HFF-Myc (cell line): ENCODE results near the gene STRA8.

Experiments
- DNase-seq: peaks from one replicate; pipeline ENCODE4 v3.0.0-alpha.2; 2011; ENCODE audit warnings: low read depth; ENCODE audit errors: extremely low read depth
- H3K4me3 ChIP-seq: replicated peaks from 2 replicates; pipeline ENCODE4 v1.5.1; 2011; ENCODE audit warnings: low read depth, mild to moderate bottlenecking, control low read depth, low read length
- CTCF ChIP-seq: IDR thresholded peaks from 2 replicates; pipeline ENCODE4 v1.5.1; 2012; ENCODE audit warnings: mild to moderate bottlenecking, low read depth, low read length, control low read depth; ENCODE audit errors: missing control alignments

Gene STRA8

DNA sequence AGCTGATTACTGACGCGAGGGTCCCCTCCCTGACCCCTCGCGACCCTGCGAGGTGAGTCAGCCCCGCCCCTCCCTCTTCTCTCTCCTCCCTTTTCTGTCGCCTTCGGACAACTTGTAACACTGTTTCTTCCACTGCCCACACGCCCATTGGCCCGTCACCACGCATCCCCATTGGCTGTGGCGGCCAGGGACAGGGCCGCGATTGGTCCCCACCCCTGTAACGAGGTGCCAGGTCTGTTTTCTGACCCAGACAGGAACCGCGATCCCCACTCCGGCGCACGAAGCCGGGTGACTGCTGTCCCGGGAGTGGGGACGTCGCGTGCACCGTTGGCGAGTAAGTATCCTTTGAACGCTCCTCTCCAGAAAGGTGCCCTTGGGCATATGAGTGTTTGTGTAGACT lies at the start of gene STRA8:
STRA8 (plus strand) TSS at position 269 of the 400 bp plus-strand sequence. CDS start 6,687 bp downstream, outside the sequence.
- H3K4me3 ChIP-seq: no peak within 1 kb of the TSS
- no peak for DNase-seq
- no peak for TF ChIP-seq CTCF

- no peak for DNase-seq
- TF ChIP-seq CTCF: no peak
- no peak overlapping the region for H3K4me3 ChIP-seq
Measured at GRCh38 chr7:135184254-135184841, 49.3 kb upstream of the STRA8 start.

DNA sequence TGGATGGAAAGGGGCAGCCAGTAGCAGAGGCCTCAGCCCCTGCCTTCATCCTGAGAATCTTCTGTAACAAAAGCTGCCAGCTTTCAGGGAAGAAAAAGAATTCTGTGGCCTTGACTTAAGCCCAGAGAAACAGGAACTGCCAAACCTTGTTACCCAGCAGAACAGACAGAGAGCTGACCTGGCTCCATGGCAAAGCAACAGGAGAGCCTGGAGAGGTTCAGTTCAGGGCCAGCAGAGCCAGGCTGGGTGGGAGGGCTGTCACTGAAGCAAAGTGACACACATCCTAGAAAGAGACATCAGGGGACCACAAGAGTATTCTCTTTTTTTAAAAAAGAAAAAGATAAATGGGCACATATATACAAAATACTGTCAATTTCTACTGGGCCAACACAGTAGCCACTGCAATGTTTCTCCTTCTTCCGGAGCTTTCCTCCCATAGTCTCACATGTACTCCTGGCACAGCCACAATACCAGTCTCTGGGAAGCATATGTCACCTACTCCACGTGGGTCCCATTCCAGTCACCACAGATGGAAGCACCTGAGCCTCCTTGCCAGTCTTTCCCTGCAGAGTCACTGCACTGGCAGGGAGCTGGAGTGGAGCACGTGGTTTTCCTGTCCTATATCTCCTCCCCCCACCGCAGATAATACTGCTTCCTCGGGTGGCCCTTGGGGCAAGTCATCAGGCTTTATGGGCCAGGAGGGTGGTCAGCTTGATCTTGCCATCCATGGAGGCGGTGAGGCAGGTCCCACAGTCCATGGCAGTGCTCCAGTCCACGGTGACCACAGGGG lies 48.0 kb upstream of the STRA8 start:
- TF ChIP-seq CTCF: no peak
- no peak overlapping the region for H3K4me3 ChIP-seq
- no peak for DNase-seq

DNA sequence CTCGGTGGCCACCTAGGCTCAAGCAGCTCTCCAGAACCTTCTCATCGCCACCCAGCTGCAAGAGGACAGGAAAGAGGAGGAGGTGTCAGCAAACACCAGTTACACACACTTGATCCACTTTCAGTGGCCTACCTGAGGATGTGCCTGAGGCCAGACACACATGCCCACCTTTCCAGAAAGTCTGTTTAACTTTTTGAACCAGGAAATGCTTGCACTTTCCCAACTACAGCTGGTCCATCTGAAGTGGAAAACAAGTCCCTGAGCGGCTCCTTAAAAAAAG lies 47.4 kb upstream of the STRA8 start:
- DNase-seq: no peak
- TF ChIP-seq CTCF: no peak
- no peak overlapping the region for H3K4me3 ChIP-seq

DNA sequence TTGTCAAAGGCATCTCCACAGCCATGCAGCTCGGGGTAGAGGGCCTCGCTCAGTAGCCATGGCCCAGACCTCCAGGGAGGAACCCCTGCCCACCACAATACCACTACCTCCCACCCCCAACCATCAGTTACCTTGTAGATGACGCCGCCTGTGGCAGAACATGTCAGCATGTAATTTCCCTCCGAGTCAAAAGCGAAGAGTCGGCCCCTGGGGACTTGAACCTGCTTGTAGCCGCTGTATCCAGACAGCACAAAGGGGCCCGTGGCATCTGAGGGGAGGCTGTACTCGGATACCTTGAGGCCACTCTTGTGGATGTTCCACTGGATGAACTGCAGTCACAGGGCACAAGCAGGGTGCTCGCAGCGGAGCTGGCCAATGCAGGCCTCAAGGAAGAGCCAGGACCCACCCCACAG lies 46.8 kb upstream of the STRA8 start:
- TF ChIP-seq CTCF: no peak
- H3K4me3 ChIP-seq: no peak overlapping the region
- no peak for DNase-seq

- no peak overlapping the region for H3K4me3 ChIP-seq
- DNase-seq: no peak
- TF ChIP-seq CTCF: no peak
Measured at GRCh38 chr7:135188298-135188984, 45.2 kb upstream of the STRA8 start.
